Thyroid gland (tissue), 4 donors: ENCODE measurements around the gene ATP6V1G3.

ENCODE experiments used
- POLR2A ChIP-seq, 2 donors: fragments of 450-650 bp; IDR thresholded peaks; one replicate each; pipeline ENCODE4 v1.6.1; 2017; ENCODE audit warnings: antibody characterized with exemption in 2 of 2, mild to moderate bottlenecking in 2 of 2, moderate library complexity in 1 of 2
- TF ChIP-seq, protein P1 (sequence below), 6 experiments: fragments of 200-600 bp in 3 of 6; fragments of 450-650 bp in 3 of 6; sonication (generic) in 3 of 6; IDR thresholded peaks; one replicate each; pipeline ENCODE4 v1.5.1; 2016 to 2019; ENCODE audit warnings: antibody characterized with exemption in 6 of 6, mild to moderate bottlenecking in 2 of 6, inconsistent platforms in 1 of 6, moderate library complexity in 1 of 6

DNA sequence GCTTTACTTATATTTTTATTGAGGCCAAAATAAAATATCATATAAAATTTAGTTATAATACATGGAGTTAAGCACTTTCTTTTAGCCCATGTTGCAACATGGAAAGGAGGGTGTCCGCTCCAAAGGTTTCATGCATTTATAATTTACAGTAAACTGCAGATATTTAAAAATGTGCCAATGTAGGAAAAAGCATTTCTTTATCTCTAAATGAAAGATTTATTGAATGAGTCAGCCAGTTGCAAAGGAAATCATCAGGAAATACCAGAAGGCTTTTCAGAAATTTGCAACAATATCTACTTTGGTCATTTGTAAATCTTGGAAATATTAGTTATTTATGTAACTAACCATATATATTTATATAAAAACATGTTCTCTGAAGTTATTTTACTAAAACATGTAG lies 12.1 kb downstream of the ATP6V1G3 start:
- TF ChIP-seq, protein P1, sequence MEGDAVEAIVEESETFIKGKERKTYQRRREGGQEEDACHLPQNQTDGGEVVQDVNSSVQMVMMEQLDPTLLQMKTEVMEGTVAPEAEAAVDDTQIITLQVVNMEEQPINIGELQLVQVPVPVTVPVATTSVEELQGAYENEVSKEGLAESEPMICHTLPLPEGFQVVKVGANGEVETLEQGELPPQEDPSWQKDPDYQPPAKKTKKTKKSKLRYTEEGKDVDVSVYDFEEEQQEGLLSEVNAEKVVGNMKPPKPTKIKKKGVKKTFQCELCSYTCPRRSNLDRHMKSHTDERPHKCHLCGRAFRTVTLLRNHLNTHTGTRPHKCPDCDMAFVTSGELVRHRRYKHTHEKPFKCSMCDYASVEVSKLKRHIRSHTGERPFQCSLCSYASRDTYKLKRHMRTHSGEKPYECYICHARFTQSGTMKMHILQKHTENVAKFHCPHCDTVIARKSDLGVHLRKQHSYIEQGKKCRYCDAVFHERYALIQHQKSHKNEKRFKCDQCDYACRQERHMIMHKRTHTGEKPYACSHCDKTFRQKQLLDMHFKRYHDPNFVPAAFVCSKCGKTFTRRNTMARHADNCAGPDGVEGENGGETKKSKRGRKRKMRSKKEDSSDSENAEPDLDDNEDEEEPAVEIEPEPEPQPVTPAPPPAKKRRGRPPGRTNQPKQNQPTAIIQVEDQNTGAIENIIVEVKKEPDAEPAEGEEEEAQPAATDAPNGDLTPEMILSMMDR (IDR thresholded peaks at IDR 0.05) = no peak
- no peak for TF ChIP-seq POLR2A (IDR thresholded peaks at IDR 0.05)
